UCSD-AML1 (cell line): Measurements from ENCODE around the gene KCNF1.
"Not testable (repeated sequence)": the region's sequence is repeated elsewhere in the genome, so short reads cannot be mapped to it uniquely, and the experiment has no call there.

Experiments
- DNase-seq: peaks from one replicate; lab custom pipeline; 2025; ENCODE audit not compliant: unreplicated experiment; lab: John Stamatoyannopoulos, UW

KCNF1 gene

GRCh38 chr2:10935953-10936942 lies 24.5 kb downstream of the KCNF1 start:
- no peak for DNase-seq

GRCh38 chr2:10939058-10939457 lies 27.3 kb downstream of the KCNF1 start:
- DNase-seq, result no peak

- DNase-seq, result no peak
Measured at GRCh38 chr2:10940596-10940995, 28.9 kb downstream of the KCNF1 start.

GRCh38 chr2:10941383-10941782 lies 29.6 kb downstream of the KCNF1 start:
- no peak for DNase-seq

- no peak for DNase-seq
Measured at GRCh38 chr2:10944799-10945198, 33.1 kb downstream of the KCNF1 start.

GRCh38 chr2:10946394-10946793 lies 34.7 kb downstream of the KCNF1 start:
- DNase-seq, result no peak

GRCh38 chr2:10947005-10947440 lies 35.3 kb downstream of the KCNF1 start:
- DNase-seq, result no peak

- DNase-seq, result no peak
Measured at GRCh38 chr2:10947446-10948187, 35.9 kb downstream of the KCNF1 start.

GRCh38 chr2:10948188-10948564 lies 36.4 kb downstream of the KCNF1 start:
- no peak for DNase-seq

GRCh38 chr2:10948606-10949230 lies 37.0 kb downstream of the KCNF1 start:
- no peak for DNase-seq

GRCh38 chr2:10949835-10950234 lies 38.1 kb downstream of the KCNF1 start:
- DNase-seq, result no peak

- no peak for DNase-seq
Measured at GRCh38 chr2:10951558-10952414, 40.1 kb downstream of the KCNF1 start.

GRCh38 chr2:10954416-10954815 lies 42.7 kb downstream of the KCNF1 start:
- no peak for DNase-seq

GRCh38 chr2:10954856-10955818 lies 43.4 kb downstream of the KCNF1 start:
- no peak for DNase-seq

- no peak for DNase-seq
Measured at GRCh38 chr2:10956006-10956790, 44.5 kb downstream of the KCNF1 start.

- no peak for DNase-seq
Measured at GRCh38 chr2:10957391-10957790, 45.7 kb downstream of the KCNF1 start.

- DNase-seq, result not testable (repeated sequence)
Measured at GRCh38 chr2:10958452-10958851, 46.7 kb downstream of the KCNF1 start.

- DNase-seq, result no peak
Measured at GRCh38 chr2:10960606-10961489, 49.1 kb downstream of the KCNF1 start.
